DOHH2 (cell line): ENCODE measurements around the gene PTPRZ1.

ENCODE experiments used
- H3F3A ChIP-seq: fragments of 200-600 bp; sonication (generic), shearing (Covaris generic); 2 replicates; pipeline ENCODE4 v1.6.0; 2016; ENCODE audit warnings: antibody characterized with exemption, mild to moderate bottlenecking; ENCODE audit not compliant: control insufficient read depth, insufficient read depth
- H3K27ac ChIP-seq: fragments of 200-600 bp; sonication (generic); 2 replicates; pipeline ENCODE4 v1.5.1; 2014; ENCODE audit warnings: low read depth, mild to moderate bottlenecking, low read length, moderate library complexity
- H3K27me3 ChIP-seq: fragments of 200-600 bp; sonication (generic); 2 replicates; pipeline ENCODE4 v1.6.1; 2014; ENCODE audit warnings: mild to moderate bottlenecking, low read length, mixed read lengths; ENCODE audit not compliant: control insufficient read depth
- H3K36me3 ChIP-seq: fragments of 200-600 bp; sonication (generic); 2 replicates; pipeline ENCODE4 v1.6.1; 2014; ENCODE audit warnings: mild to moderate bottlenecking, low read length, moderate library complexity, mixed read lengths; ENCODE audit not compliant: control insufficient read depth
- H3K4me1 ChIP-seq: fragments of 200-600 bp; sonication (generic); 2 replicates; pipeline ENCODE4 v1.6.1; 2014; ENCODE audit warnings: mild to moderate bottlenecking, low read length, mixed read lengths; ENCODE audit not compliant: control insufficient read depth
- H3K4me2 ChIP-seq: fragments of 200-600 bp; sonication (generic); 2 replicates; pipeline ENCODE4 v1.6.0; 2014; ENCODE audit warnings: mild to moderate bottlenecking, low read length, moderate library complexity
- H3K4me3 ChIP-seq: fragments of 200-600 bp; sonication (generic); 2 replicates; pipeline ENCODE4 v1.5.1; 2014; ENCODE audit warnings: mild to moderate bottlenecking, low read length, mixed read lengths
- H3K79me2 ChIP-seq: fragments of 200-600 bp; sonication (generic); 2 replicates; pipeline ENCODE4 v1.6.1; 2014; ENCODE audit warnings: mild to moderate bottlenecking, low read length, mixed read lengths; ENCODE audit not compliant: control insufficient read depth
- H3K9me2 ChIP-seq: fragments of 200-600 bp; sonication (generic); replicated peaks from 2 replicates; pipeline ENCODE4 v1.6.1; 2014; ENCODE audit warnings: mild to moderate bottlenecking, low read length, mixed read lengths; ENCODE audit not compliant: control insufficient read depth
- H3K9me3 ChIP-seq: fragments of 200-600 bp; sonication (generic); 2 replicates; pipeline ENCODE4 v1.6.1; 2014; ENCODE audit warnings: antibody characterized with exemption, low read length, mixed read lengths; ENCODE audit not compliant: control insufficient read depth, insufficient read depth
- H4K20me1 ChIP-seq: fragments of 200-600 bp; sonication (generic); 2 replicates; pipeline ENCODE4 v1.6.0; 2014; ENCODE audit warnings: low read depth, mild to moderate bottlenecking, antibody characterized with exemption, low read length, moderate library complexity; ENCODE audit not compliant: control insufficient read depth, insufficient read depth
- EZH2phosphoT487 ChIP-seq: fragments of 200-600 bp; sonication (generic); IDR thresholded peaks from 2 replicates; pipeline ENCODE4 v1.6.1; 2017; ENCODE audit warnings: borderline replicate concordance, mild to moderate bottlenecking, antibody characterized with exemption, low read length, moderate library complexity, mixed read lengths
- TF ChIP-seq, protein P1 (sequence below): fragments of 200-600 bp; sonication (generic); IDR thresholded peaks from one replicate; pipeline ENCODE4 v1.5.1; 2014; ENCODE audit warnings: antibody characterized with exemption, mild to moderate bottlenecking, low read depth, low read length; ENCODE audit not compliant: poor library complexity, severe bottlenecking

PTPRZ1 gene

DNA sequence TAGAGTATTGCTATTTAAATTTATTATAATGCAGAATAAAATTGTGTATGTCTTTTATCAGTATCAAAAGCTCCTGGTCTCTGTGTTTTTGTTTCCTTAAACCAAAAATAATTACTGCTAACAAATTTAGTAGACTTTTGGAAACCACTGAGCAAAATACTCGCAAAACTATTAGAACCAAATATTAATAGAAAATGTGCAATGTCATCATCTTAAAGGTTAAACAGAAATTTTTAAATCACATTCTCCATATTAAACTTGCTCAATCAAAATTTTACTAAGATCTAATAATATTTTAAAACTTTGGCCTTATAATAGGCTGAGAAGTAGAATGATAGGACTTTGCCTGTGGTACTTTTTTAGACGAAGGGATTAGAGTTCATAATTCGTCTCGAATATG lies 222.7 kb downstream of the PTPRZ1 start:
- no peaks in the 10 kb centered on the region for H4K20me1 ChIP-seq
- no peaks in the 10 kb centered on the region for H3K79me2 ChIP-seq
- no peaks in the 10 kb centered on the region for H3K27me3 ChIP-seq
- H3K36me3 ChIP-seq = no peaks in the 10 kb centered on the region
- H3K27ac ChIP-seq = no peak overlapping the region
- H3K4me1 ChIP-seq = no peaks in the 10 kb centered on the region
- H3K9me3 ChIP-seq = no peaks in the 10 kb centered on the region
- no peak overlapping the region for H3K4me3 ChIP-seq
- H3K9me2 ChIP-seq = no peaks in the 10 kb centered on the region
- no peak overlapping the region for H3K4me2 ChIP-seq
- no peaks in the 10 kb centered on the region for H3F3A ChIP-seq
- TF ChIP-seq EZH2phosphoT487 = no peak
- TF ChIP-seq, protein P1, sequence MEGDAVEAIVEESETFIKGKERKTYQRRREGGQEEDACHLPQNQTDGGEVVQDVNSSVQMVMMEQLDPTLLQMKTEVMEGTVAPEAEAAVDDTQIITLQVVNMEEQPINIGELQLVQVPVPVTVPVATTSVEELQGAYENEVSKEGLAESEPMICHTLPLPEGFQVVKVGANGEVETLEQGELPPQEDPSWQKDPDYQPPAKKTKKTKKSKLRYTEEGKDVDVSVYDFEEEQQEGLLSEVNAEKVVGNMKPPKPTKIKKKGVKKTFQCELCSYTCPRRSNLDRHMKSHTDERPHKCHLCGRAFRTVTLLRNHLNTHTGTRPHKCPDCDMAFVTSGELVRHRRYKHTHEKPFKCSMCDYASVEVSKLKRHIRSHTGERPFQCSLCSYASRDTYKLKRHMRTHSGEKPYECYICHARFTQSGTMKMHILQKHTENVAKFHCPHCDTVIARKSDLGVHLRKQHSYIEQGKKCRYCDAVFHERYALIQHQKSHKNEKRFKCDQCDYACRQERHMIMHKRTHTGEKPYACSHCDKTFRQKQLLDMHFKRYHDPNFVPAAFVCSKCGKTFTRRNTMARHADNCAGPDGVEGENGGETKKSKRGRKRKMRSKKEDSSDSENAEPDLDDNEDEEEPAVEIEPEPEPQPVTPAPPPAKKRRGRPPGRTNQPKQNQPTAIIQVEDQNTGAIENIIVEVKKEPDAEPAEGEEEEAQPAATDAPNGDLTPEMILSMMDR = no peak

DNA sequence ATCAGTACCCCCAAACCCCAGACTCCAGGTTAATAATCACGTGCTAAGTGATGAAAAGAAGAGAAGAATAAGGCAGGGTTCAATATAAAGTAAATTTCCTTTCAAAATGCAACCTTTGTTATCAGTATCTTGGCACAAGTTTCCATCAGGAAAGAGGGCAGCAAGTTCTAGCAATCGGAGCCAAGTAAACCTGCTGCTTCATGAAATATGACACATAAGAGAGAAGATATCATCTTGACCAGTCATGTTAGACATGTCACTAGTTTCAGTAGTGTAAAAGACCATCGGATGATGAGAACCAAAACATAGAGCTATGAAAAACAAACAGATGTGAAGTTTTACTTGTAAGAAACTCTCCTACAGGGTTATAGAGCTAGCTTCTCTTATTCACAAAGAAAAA lies 227.1 kb downstream of the PTPRZ1 start:
- H3K36me3 ChIP-seq = no peaks in the 10 kb centered on the region
- H3K79me2 ChIP-seq = no peaks in the 10 kb centered on the region
- H3K9me2 ChIP-seq = no peaks in the 10 kb centered on the region
- H3K27ac ChIP-seq = no peak overlapping the region
- no peak for TF ChIP-seq EZH2phosphoT487
- no peaks in the 10 kb centered on the region for H4K20me1 ChIP-seq
- H3K4me3 ChIP-seq = no peak overlapping the region
- no peaks in the 10 kb centered on the region for H3F3A ChIP-seq
- H3K27me3 ChIP-seq = no peaks in the 10 kb centered on the region
- no peaks in the 10 kb centered on the region for H3K9me3 ChIP-seq
- no peak overlapping the region for H3K4me2 ChIP-seq
- H3K4me1 ChIP-seq = no peaks in the 10 kb centered on the region

DNA sequence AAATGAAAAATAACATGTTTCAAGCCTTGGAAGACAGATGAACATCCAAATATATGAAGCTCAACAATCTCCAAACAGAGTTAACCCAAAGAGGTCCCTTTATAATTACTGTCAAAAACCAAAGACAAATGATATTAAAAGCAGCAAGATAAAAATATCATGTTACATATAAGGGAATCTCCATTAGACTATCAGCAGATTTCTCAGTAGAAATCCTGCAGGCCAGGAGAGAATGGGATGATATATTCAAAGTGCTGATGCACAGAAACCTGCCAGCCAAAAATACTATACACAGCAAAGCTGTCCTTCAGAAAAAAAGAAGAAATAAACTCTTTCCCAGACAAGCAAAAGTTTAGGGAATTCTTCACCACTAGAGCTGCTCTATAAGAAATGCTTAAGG lies 230.1 kb downstream of the PTPRZ1 start:
- H3K79me2 ChIP-seq = no peaks in the 10 kb centered on the region
- H4K20me1 ChIP-seq = no peaks in the 10 kb centered on the region
- H3F3A ChIP-seq = no peaks in the 10 kb centered on the region
- TF ChIP-seq, protein P1 = no peak
- TF ChIP-seq EZH2phosphoT487 = no peak
- H3K4me1 ChIP-seq = no peaks in the 10 kb centered on the region
- H3K9me3 ChIP-seq = no peaks in the 10 kb centered on the region
- H3K4me2 ChIP-seq = no peak overlapping the region
- no peaks in the 10 kb centered on the region for H3K9me2 ChIP-seq
- H3K27me3 ChIP-seq = no peaks in the 10 kb centered on the region
- H3K36me3 ChIP-seq = no peaks in the 10 kb centered on the region
- no peak overlapping the region for H3K27ac ChIP-seq
- no peak overlapping the region for H3K4me3 ChIP-seq
